Natural killer cell treated with Interleukin-12 subunit alpha and Interleukin-12 subunit beta and Interleukin-15 and Interleukin-18, amount 100 ng/mL, for 72 hours (primary cell): ENCODE data around the gene CDH12. TPM values are rescaled to one million over a fixed set of nuclear protein-coding genes. Genes with fewer than 3 reads are reported as not detected.
"Not testable (repeated sequence)": the region's sequence is repeated elsewhere in the genome, so short reads cannot be mapped to it uniquely, and the experiment has no call there.

Experiments
- ATAC-seq, 2 donors: fragments of 150-1000 bp; cut with Tn5 transposase in 1 of 2; sonication (Bioruptor Pico), chemical (Tn5 transposase) in 1 of 2; 2 replicates each; pipeline ENCODE4 v1.10.0; 2021
- DNase-seq: peaks from one replicate; pipeline ENCODE4 v3.0.0; 2022; ENCODE audit warnings: low spot score
- H3K27ac Mint-ChIP-seq, 2 donors: 1 replicate in 1 of 2; 2 replicates in 1 of 2; pipeline ENCODE4 v1.8.0; 2022; ENCODE audit warnings: mixed read lengths in 2 of 2, mild to moderate bottlenecking in 1 of 2, moderate library complexity in 1 of 2
- H3K27me3 Mint-ChIP-seq, 2 donors: 1 replicate in 1 of 2; 2 replicates in 1 of 2; pipeline ENCODE4 v1.8.0; 2022; ENCODE audit warnings: mixed read lengths in 2 of 2
- H3K36me3 Mint-ChIP-seq: one replicate; pipeline ENCODE4 v1.8.0; 2022; ENCODE audit warnings: mixed read lengths
- H3K4me1 Mint-ChIP-seq, 2 donors: 1 replicate in 1 of 2; 2 replicates in 1 of 2; pipeline ENCODE4 v1.8.0; 2022; ENCODE audit warnings: low read depth in 2 of 2, mixed read lengths in 2 of 2, mild to moderate bottlenecking in 1 of 2
- H3K4me3 Mint-ChIP-seq: one replicate; pipeline ENCODE4 v1.8.0; 2022; ENCODE audit warnings: mixed read lengths
- H3K9me3 Mint-ChIP-seq: 2 replicates; pipeline ENCODE4 v1.8.0; 2022; ENCODE audit warnings: mixed read lengths
- total RNA-seq, 2 donors: library from RNA; stranded (reverse); gene quantifications; one replicate each; pipeline ENCODE4 v1.2.3, GENCODE V29; 2022

CDH12 gene
- total RNA-seq, 2 donors from 2014 or later: not detected

DNA sequence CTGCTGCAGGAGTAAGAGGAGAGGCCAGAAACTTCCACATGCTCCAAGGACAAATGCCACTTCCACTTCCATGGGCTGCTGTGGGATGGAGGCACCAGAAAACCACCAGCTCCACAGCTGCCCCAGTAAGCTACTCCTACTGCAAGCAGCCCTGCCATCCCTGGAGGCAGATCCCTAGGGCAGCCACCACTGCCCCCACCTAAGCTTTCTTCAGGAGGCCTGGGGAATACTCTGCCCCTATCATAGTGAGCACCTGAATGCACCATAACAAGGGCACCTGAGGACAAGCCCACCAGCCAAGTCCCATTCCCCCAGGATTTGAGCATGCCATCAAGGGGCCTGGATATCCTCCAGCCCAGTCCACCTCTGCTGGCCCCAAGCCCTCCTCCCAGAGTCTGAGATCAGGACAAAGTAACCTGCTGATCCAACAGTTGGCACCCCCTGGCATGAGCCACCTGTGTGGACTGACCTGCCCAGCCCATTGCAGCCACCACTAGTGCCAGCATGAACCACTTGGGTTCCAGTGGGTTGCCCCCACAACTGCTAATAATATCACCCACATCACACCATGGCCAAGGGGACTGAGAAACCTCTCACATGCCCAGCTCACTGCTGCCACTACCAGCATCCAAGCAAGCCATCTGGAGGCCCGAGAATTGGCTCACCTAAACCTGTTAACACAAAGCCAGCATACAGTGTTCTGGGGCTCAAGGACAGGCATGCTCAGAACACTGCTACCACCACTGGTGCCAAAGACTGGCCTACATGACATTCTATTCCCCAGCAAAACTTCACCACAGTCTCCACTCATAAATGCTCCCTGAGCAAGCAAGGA is 480.1 kb downstream of the CDH12 start:
- Mint-ChIP-seq H3K36me3 (peaks cover 17% of the 10 kb centered on the region), H3K27ac (no peak overlapping the region), H3K9me3 (peaks cover 30% of the 10 kb centered on the region), H3K27me3 (no peaks in the 10 kb centered on the region), H3K4me3 (no peak overlapping the region), H3K4me1 (no peaks in the 10 kb centered on the region)
- no peak for ATAC-seq
- no peak for DNase-seq

- H3K27ac Mint-ChIP-seq: no peak overlapping the region
- peaks cover 27% of the 10 kb centered on the region for H3K9me3 Mint-ChIP-seq
- DNase-seq (no peak), ATAC-seq (no peak)
- H3K27me3 Mint-ChIP-seq: no peaks in the 10 kb centered on the region
- H3K36me3 Mint-ChIP-seq: peaks cover 17% of the 10 kb centered on the region
- no peaks in the 10 kb centered on the region for H3K4me1 Mint-ChIP-seq
- H3K4me3 Mint-ChIP-seq: no peak overlapping the region
Observed at GRCh38 chr5:22372376-22372775, 480.8 kb downstream of the CDH12 start.

- Mint-ChIP-seq H3K27me3 (no peaks in the 10 kb centered on the region), H3K4me1 (no peaks in the 10 kb centered on the region), H3K27ac (no peak overlapping the region), H3K9me3 (peaks cover 19% of the 10 kb centered on the region), H3K4me3 (no peak overlapping the region), H3K36me3 (peaks cover 4% of the 10 kb centered on the region)
- ATAC-seq: no peak
- no peak for DNase-seq
Observed at GRCh38 chr5:22354956-22355355, 498.2 kb downstream of the CDH12 start.

GRCh38 chr5:22352493-22352892 is 500.7 kb downstream of the CDH12 start:
- no peak overlapping the region for H3K4me3 Mint-ChIP-seq
- no peak for DNase-seq
- no peak overlapping the region for H3K27ac Mint-ChIP-seq
- ATAC-seq: no peak
- no peaks in the 10 kb centered on the region for H3K36me3 Mint-ChIP-seq
- no peaks in the 10 kb centered on the region for H3K27me3 Mint-ChIP-seq
- peaks cover 15% of the 10 kb centered on the region for H3K9me3 Mint-ChIP-seq
- no peaks in the 10 kb centered on the region for H3K4me1 Mint-ChIP-seq

DNA sequence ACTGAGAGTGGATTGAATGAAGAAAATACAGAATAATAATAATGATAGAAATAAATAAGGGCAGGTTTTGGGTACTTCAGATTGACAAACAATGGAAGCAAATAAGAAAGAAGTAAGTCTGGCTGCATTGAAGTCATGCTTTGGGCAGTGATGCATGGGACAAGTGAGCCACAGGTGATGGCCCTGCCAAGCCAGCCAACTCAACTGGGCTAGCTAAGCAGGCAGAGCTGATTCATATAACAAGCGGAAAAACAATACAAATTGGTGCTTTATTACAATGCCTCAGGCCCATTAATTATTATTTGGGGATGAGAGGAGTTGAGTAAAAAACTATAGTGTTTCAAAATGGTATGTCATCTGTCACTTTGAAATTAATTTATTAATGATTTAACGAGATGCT is 502.0 kb downstream of the CDH12 start:
- DNase-seq (no peak), ATAC-seq (no peak)
- peaks cover 21% of the 10 kb centered on the region for H3K9me3 Mint-ChIP-seq
- H3K4me1 Mint-ChIP-seq: no peaks in the 10 kb centered on the region
- H3K4me3 Mint-ChIP-seq: no peak overlapping the region
- no peak overlapping the region for H3K27ac Mint-ChIP-seq
- no peaks in the 10 kb centered on the region for H3K36me3 Mint-ChIP-seq
- no peaks in the 10 kb centered on the region for H3K27me3 Mint-ChIP-seq

DNA sequence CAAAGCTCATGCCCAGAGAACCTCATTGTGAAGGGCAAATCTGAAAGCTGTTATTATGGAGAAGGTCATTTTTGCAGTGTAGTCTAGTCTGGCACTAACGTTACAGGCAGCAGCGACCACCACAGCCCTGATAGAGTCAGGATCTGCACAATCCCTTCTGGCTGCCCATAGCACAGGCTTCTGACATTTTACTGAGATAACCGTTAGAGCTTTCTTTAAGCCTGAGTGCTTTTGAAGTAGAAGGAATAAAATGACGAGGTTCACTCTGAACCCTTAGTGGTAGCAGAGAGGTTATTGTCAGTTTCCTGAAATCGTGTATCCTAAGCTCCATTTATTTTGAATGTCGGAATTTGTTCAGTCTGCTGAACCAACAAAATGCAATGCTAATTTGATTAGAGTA is 505.1 kb downstream of the CDH12 start:
- H3K27ac Mint-ChIP-seq: no peak overlapping the region
- H3K27me3 Mint-ChIP-seq: no peaks in the 10 kb centered on the region
- H3K9me3 Mint-ChIP-seq: peaks cover 10% of the 10 kb centered on the region
- no peaks in the 10 kb centered on the region for H3K4me1 Mint-ChIP-seq
- no peaks in the 10 kb centered on the region for H3K36me3 Mint-ChIP-seq
- ATAC-seq: no peak
- no peak for DNase-seq
- no peak overlapping the region for H3K4me3 Mint-ChIP-seq

GRCh38 chr5:22344000-22344399 is 509.1 kb downstream of the CDH12 start:
- H3K9me3 Mint-ChIP-seq: peaks cover 9% of the 10 kb centered on the region
- H3K27ac Mint-ChIP-seq: no peak overlapping the region
- H3K36me3 Mint-ChIP-seq: no peaks in the 10 kb centered on the region
- H3K4me3 Mint-ChIP-seq: no peak overlapping the region
- H3K4me1 Mint-ChIP-seq: no peaks in the 10 kb centered on the region
- DNase-seq: no peak
- ATAC-seq: no peak
- no peaks in the 10 kb centered on the region for H3K27me3 Mint-ChIP-seq

- Mint-ChIP-seq H3K9me3 (peaks cover 14% of the 10 kb centered on the region), H3K27me3 (no peaks in the 10 kb centered on the region), H3K4me3 (no peak overlapping the region), H3K27ac (no peak overlapping the region), H3K4me1 (no peaks in the 10 kb centered on the region), H3K36me3 (no peaks in the 10 kb centered on the region)
- DNase-seq (no peak), ATAC-seq (no peak)
Observed at GRCh38 chr5:22341406-22341805, 511.7 kb downstream of the CDH12 start.

GRCh38 chr5:22332949-22333348 is 520.2 kb downstream of the CDH12 start:
- H3K27ac Mint-ChIP-seq, DNase-seq, H3K4me3 Mint-ChIP-seq, ATAC-seq, H3K27me3 Mint-ChIP-seq, H3K4me1 Mint-ChIP-seq: not testable (repeated sequence)
- Mint-ChIP-seq H3K9me3 (peaks cover 36% of the 10 kb centered on the region), H3K36me3 (peaks cover 15% of the 10 kb centered on the region)

DNA sequence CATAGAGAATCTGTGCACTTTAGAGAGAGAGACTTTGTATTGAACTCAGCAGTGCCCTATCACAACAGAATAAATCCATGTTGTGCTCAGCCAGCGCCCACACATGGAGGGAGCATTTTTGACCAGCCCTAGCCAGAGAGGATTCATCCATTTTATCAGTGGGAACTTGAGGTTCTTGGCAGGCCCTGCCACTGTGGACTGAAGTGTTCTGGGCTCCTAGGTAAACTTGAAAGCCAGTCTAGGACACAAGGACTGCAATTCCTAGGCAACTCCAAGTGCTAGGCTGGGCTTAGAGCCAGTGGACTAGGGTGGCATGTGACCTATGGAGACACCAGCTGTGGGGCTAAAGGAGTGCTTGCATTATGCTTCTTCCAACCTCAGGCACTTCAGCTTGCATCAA is 523.5 kb downstream of the CDH12 start:
- no peak overlapping the region for H3K27ac Mint-ChIP-seq
- H3K27me3 Mint-ChIP-seq: no peaks in the 10 kb centered on the region
- peaks cover 23% of the 10 kb centered on the region for H3K9me3 Mint-ChIP-seq
- H3K4me3 Mint-ChIP-seq: no peak overlapping the region
- no peaks in the 10 kb centered on the region for H3K4me1 Mint-ChIP-seq
- DNase-seq (no peak), ATAC-seq (no peak)
- H3K36me3 Mint-ChIP-seq: peaks cover 8% of the 10 kb centered on the region

GRCh38 chr5:22319798-22320197 is 533.3 kb downstream of the CDH12 start:
- ATAC-seq (no peak), DNase-seq (no peak)
- H3K36me3 Mint-ChIP-seq: peaks cover 5% of the 10 kb centered on the region
- H3K9me3 Mint-ChIP-seq: peaks cover 7% of the 10 kb centered on the region
- H3K4me3 Mint-ChIP-seq: no peak overlapping the region
- H3K27ac Mint-ChIP-seq: no peak overlapping the region
- H3K4me1 Mint-ChIP-seq: no peaks in the 10 kb centered on the region
- no peaks in the 10 kb centered on the region for H3K27me3 Mint-ChIP-seq

DNA sequence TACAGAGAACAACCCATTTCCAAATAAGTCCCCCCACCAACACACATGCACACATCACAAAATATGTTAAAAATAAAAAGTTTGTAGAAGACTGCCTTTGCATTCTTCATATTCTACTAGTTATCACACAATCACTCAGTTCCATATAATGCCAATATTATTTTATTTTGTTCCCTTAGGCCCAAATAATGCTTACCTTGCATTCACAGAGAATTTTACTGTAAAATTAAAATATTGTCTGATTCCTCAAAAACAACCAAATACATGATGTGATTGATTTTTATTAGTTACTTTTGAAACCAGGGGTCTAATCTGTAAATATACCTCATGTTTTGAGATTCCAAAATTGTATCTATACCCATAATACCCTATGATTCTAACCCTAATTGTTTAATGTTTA is 536.9 kb downstream of the CDH12 start:
- Mint-ChIP-seq H3K4me1 (no peaks in the 10 kb centered on the region), H3K4me3 (no peak overlapping the region), H3K27ac (no peak overlapping the region), H3K9me3 (peaks cover 18% of the 10 kb centered on the region), H3K27me3 (no peaks in the 10 kb centered on the region), H3K36me3 (peaks cover 14% of the 10 kb centered on the region)
- ATAC-seq (no peak), DNase-seq (no peak)

DNA sequence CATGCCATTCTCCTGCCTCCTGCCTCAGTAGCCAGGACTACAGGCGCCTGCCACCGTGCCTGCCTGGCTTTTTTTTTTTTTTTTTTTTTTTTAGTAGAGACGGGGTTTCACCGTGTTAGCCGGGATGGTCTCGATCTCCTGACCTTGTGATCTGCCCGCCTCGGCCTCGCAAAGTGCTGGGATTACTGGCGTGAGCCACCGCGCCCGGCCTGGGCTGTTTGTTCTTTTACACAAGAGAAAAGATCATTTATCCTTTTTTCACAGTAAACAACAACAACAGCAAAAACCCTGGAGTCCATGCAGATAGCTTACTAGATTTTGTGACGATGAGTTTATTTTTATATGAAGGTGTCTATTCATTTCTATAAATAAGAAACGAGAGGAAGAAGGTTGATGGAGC is 538.1 kb downstream of the CDH12 start:
- H3K4me1 Mint-ChIP-seq, H3K27me3 Mint-ChIP-seq, DNase-seq, H3K27ac Mint-ChIP-seq, ATAC-seq, H3K4me3 Mint-ChIP-seq: not testable (repeated sequence)
- peaks cover 14% of the 10 kb centered on the region for H3K36me3 Mint-ChIP-seq
- H3K9me3 Mint-ChIP-seq: peaks cover 22% of the 10 kb centered on the region

DNA sequence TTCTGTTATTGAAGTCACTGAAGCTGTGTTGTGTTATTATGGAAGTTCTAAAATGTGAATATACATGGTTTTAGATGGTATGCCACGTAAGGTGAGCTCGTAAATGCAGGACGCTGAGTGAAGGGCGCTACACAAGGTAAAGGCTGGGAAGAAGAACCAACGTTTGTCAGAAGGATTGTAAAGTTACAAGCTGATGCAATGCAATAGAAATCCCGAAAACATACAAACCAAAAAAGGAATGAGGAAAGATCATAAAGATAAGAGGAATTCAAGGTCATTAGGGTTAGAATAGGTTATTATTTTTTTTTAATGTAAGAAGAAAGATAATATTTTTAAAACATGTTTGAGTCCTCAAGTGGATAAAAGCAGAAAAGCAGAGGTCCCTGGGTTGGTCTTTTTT is 538.6 kb downstream of the CDH12 start:
- no peak overlapping the region for H3K27ac Mint-ChIP-seq
- H3K4me3 Mint-ChIP-seq: no peak overlapping the region
- DNase-seq: no peak
- H3K36me3 Mint-ChIP-seq: peaks cover 14% of the 10 kb centered on the region
- ATAC-seq: no peak
- no peaks in the 10 kb centered on the region for H3K4me1 Mint-ChIP-seq
- no peaks in the 10 kb centered on the region for H3K27me3 Mint-ChIP-seq
- peaks cover 22% of the 10 kb centered on the region for H3K9me3 Mint-ChIP-seq

DNA sequence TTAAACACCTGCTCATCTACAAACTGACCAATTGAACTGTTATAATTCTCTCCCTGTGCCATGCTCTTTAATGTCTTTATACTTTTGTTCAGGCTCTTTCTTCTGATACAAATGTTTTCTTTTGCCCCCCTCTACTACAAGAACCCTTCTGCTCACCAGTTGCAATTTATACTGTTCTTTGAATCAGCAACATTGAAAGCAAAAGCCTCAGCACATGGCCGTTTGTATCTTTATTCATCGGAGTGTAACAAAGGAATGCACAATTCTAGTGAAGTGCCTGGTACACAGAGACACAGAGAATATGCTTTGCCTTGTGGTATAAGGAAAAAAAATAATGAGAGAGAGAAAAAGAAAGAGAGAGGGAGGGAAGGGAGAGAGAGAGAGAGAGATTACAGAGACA is 547.1 kb downstream of the CDH12 start:
- peaks cover 20% of the 10 kb centered on the region for H3K9me3 Mint-ChIP-seq
- ATAC-seq (no peak), DNase-seq (no peak)
- no peaks in the 10 kb centered on the region for H3K36me3 Mint-ChIP-seq
- H3K27me3 Mint-ChIP-seq: no peaks in the 10 kb centered on the region
- H3K27ac Mint-ChIP-seq: no peak overlapping the region
- no peak overlapping the region for H3K4me3 Mint-ChIP-seq
- H3K4me1 Mint-ChIP-seq: no peaks in the 10 kb centered on the region
